SIG-M5 treated with dmso at 0.1 percent for 504 hours (cell line): ENCODE results near the gene GRID1.

ENCODE experiments used
- DNase-seq: peaks from one replicate; lab custom pipeline; 2025; ENCODE audit not compliant: unreplicated experiment; lab: John Stamatoyannopoulos, UW

Gene GRID1

GRCh38 chr10:86316274-86316835 lies 50.2 kb downstream of the GRID1 start:
- no peak for DNase-seq

GRCh38 chr10:86315549-86315942 lies 51.0 kb downstream of the GRID1 start:
- no peak for DNase-seq

GRCh38 chr10:86314616-86315548 lies 51.7 kb downstream of the GRID1 start:
- no peak for DNase-seq

GRCh38 chr10:86313621-86314041 lies 53.0 kb downstream of the GRID1 start:
- DNase-seq, result no peak

- no peak for DNase-seq
These were observed 53.8 kb downstream of the GRID1 start for GRCh38 chr10:86312701-86313270.

GRCh38 chr10:86311906-86312305 lies 54.7 kb downstream of the GRID1 start:
- no peak for DNase-seq

GRCh38 chr10:86311190-86311589 lies 55.4 kb downstream of the GRID1 start:
- no peak for DNase-seq

GRCh38 chr10:86310702-86311101 lies 55.9 kb downstream of the GRID1 start:
- DNase-seq, result no peak

- DNase-seq, result no peak
These were observed 56.3 kb downstream of the GRID1 start for GRCh38 chr10:86310291-86310690.

GRCh38 chr10:86308056-86308455 lies 58.5 kb downstream of the GRID1 start:
- no peak for DNase-seq

GRCh38 chr10:86306628-86307278 lies 59.8 kb downstream of the GRID1 start:
- DNase-seq, result no peak

- DNase-seq, result no peak
These were observed 61.1 kb downstream of the GRID1 start for GRCh38 chr10:86305521-86305920.

GRCh38 chr10:86304436-86304835 lies 62.2 kb downstream of the GRID1 start:
- no peak for DNase-seq

GRCh38 chr10:86303626-86304025 lies 63.0 kb downstream of the GRID1 start:
- DNase-seq, result no peak

GRCh38 chr10:86301971-86302370 lies 64.6 kb downstream of the GRID1 start:
- DNase-seq, result no peak

- DNase-seq, result no peak
These were observed 65.4 kb downstream of the GRID1 start for GRCh38 chr10:86300931-86301830.

GRCh38 chr10:86300399-86300925 lies 66.1 kb downstream of the GRID1 start:
- DNase-seq, result no peak

GRCh38 chr10:86299562-86299961 lies 67.0 kb downstream of the GRID1 start:
- no peak for DNase-seq

- DNase-seq, result no peak
These were observed 68.0 kb downstream of the GRID1 start for GRCh38 chr10:86298501-86299001.

- DNase-seq, result no peak
These were observed 70.8 kb downstream of the GRID1 start for GRCh38 chr10:86295791-86296190.
